Measurements from ENCODE around the gene HOXA3.

GRCh38 chr7:27064661-27065060 is 87.7 kb downstream of the HOXA3 start:
- TF ChIP-seq ARNT (IDR thresholded peaks at IDR 0.05) (no peak), POLR2AphosphoS5 (IDR thresholded peaks at IDR 0.05; ENCODE audit: low read depth, low read length) (no peak), HOXA5 (CRISPR knock-in tag; IDR thresholded peaks at IDR 0.05) (no peak), CTCF (CRISPR knock-in tag; IDR thresholded peaks at IDR 0.05) (no peak), ZBTB20 (CRISPR knock-in tag; IDR thresholded peaks at IDR 0.05; ENCODE audit: borderline replicate concordance, low read depth) (no peak), POLR2A (IDR thresholded peaks at IDR 0.05; ENCODE audit: insufficient read depth in 1 of 2, low read depth in 2 of 2, low read length in 2 of 2) (no peak), RAD21 (CRISPR knock-in tag; IDR thresholded peaks at IDR 0.05) (no peak), E2F5 (CRISPR knock-in tag; conservative IDR thresholded peaks at IDR 0.05) (no peak), ATF4 (CRISPR knock-in tag; IDR thresholded peaks at IDR 0.05) (no peak)

Data from HepG2 (cell line).